HG03558 (cell line): ENCODE data around the gene PRPF31.
"Not testable (repeated sequence)": the region's sequence is repeated elsewhere in the genome, so short reads cannot be mapped to it uniquely, and the experiment has no call there.

Experiments used
- ATAC-seq: cut with Tn5 transposase; IDR thresholded peaks from one replicate; pipeline ENCODE4 v1.9.1; 2021; ENCODE audit warnings: moderate number of reproducible peaks; ENCODE audit not compliant: unreplicated experiment; ENCODE audit errors: extremely low read depth

Gene PRPF31

GRCh38 chr19:54160182-54160811, 44.7 kb downstream of the PRPF31 start:
- ATAC-seq: no peak

GRCh38 chr19:54160854-54161253, 45.3 kb downstream of the PRPF31 start:
- ATAC-seq: no peak

- no peak for ATAC-seq
Observed at GRCh38 chr19:54162241-54162805, 46.8 kb downstream of the PRPF31 start.

- ATAC-seq: no peak
Observed at GRCh38 chr19:54162884-54163283, 47.3 kb downstream of the PRPF31 start.

GRCh38 chr19:54164369-54165068, 49.0 kb downstream of the PRPF31 start:
- no peak for ATAC-seq

- no peak for ATAC-seq
Observed at GRCh38 chr19:54165222-54165621, 49.7 kb downstream of the PRPF31 start.

- ATAC-seq: no peak
Observed at GRCh38 chr19:54168174-54168917, 52.8 kb downstream of the PRPF31 start.

GRCh38 chr19:54169149-54169740, 53.7 kb downstream of the PRPF31 start:
- no peak for ATAC-seq

- ATAC-seq: not testable (repeated sequence)
Observed at GRCh38 chr19:54171736-54172431, 56.3 kb downstream of the PRPF31 start.

- no peak for ATAC-seq
Observed at GRCh38 chr19:54172471-54173358, 57.2 kb downstream of the PRPF31 start, which contains the start of gene TMC4. TMC4 (minus strand) TSS chr19:54173160; CDS start chr19:54173117, 43 bp downstream.

- ATAC-seq: no peak
Observed at GRCh38 chr19:54173359-54173699, 57.8 kb downstream of the PRPF31 start.

- ATAC-seq: no peak
Observed at GRCh38 chr19:54173951-54174834, 58.6 kb downstream of the PRPF31 start.

- no peak for ATAC-seq
Observed at GRCh38 chr19:54178581-54179261, 63.2 kb downstream of the PRPF31 start.

- no peak for ATAC-seq
Observed at GRCh38 chr19:54179262-54179852, 63.8 kb downstream of the PRPF31 start.

- ATAC-seq: no peak
Observed at GRCh38 chr19:54179921-54180461, 64.4 kb downstream of the PRPF31 start.

GRCh38 chr19:54180691-54181091, 65.1 kb downstream of the PRPF31 start:
- ATAC-seq: no peak
